GM12878 (cell line): ENCODE results near the gene SLC12A6. TPM values are rescaled to one million over a fixed set of nuclear protein-coding genes. Genes with fewer than 3 reads are reported as not detected.

Experiments
- ATAC-seq: fragments of 200-7000 bp; cut with Tn5 transposase; 3 replicates; pipeline ENCODE4 v1.9.1; 2020; ENCODE audit warnings: mild to moderate bottlenecking, moderate library complexity
- BruUV-seq: library from RNA; stranded (reverse); fragments of 400-500 nt; replicated peaks from 2 replicates; lab custom pipeline; 2021; lab: Mats Ljungman, UMichigan
- CTCF ChIA-PET: fragments of 300-600 bp; sonication (Branson Sonifier 250); formaldehyde crosslinking; extraction: SDS; loops from one replicate; lab custom pipeline; 2021; ENCODE audit warnings: inconsistent platforms; lab: Yijun Ruan, JAX
- POLR2A ChIA-PET: fragments of 350-600 bp; formaldehyde crosslinking; extraction: SDS; loops from one replicate; lab custom pipeline; 2021; ENCODE audit warnings: inconsistent platforms; lab: Charles Lee
- RAD21 ChIA-PET: fragments of 300-600 bp; sonication (Branson Sonifier 250); formaldehyde crosslinking; loops from one replicate; lab custom pipeline; 2023; ENCODE audit warnings: antibody characterized with exemption; ENCODE audit not compliant: unreplicated experiment; lab: Charles Lee
- SMC1A ChIA-PET: fragments of 300-600 bp; sonication (Branson Sonifier 250); formaldehyde crosslinking; loops from one replicate; lab custom pipeline; 2023; ENCODE audit not compliant: unreplicated experiment, uncharacterized antibody; lab: Charles Lee
- DNase-seq: peaks from one replicate; pipeline ENCODE4 v3.0.0-alpha.2; 2011; ENCODE audit warnings: low read depth, low spot score
- FAIRE-seq: peaks from 3 replicates; lab custom pipeline; 2011; peaks lifted over from hg19 to GRCh38; lab: Jason Lieb, UNC
- H2AFZ ChIP-seq: 2 replicates; pipeline ENCODE4 v1.6.0; 2011; ENCODE audit warnings: low read depth, low read length, control low read depth; ENCODE audit not compliant: control insufficient read depth
- H3K27ac ChIP-seq: 2 replicates; pipeline ENCODE4 v1.5.1; 2011; ENCODE audit warnings: control low read depth; ENCODE audit not compliant: control insufficient read depth, insufficient read depth
- H3K27me3 ChIP-seq, 2 experiments: replicated peaks in 1 of 2; 2 replicates each; pipeline versions ENCODE4 v1.6.0 to v1.6.1; 2011; ENCODE audit warnings: low read length in 1 of 2; ENCODE audit not compliant: control insufficient read depth in 2 of 2, insufficient read depth in 2 of 2
- H3K36me3 ChIP-seq, 2 experiments: 2 replicates each; pipeline ENCODE4 v1.5.1; 2011; ENCODE audit warnings: low read length in 1 of 2; ENCODE audit not compliant: control insufficient read depth in 2 of 2, insufficient read depth in 2 of 2
- H3K4me1 ChIP-seq: 2 replicates; pipeline ENCODE4 v1.6.1; 2011; ENCODE audit warnings: mild to moderate bottlenecking, low read length, moderate library complexity, mixed read lengths; ENCODE audit not compliant: control insufficient read depth, insufficient read depth
- H3K4me2 ChIP-seq: 2 replicates; pipeline ENCODE4 v1.6.0; 2011; ENCODE audit warnings: control low read depth; ENCODE audit not compliant: control insufficient read depth, insufficient read depth
- H3K4me3 ChIP-seq: fragments of 200-600 bp; sonication (generic); 2 replicates; pipeline ENCODE4 v1.5.1; 2016
- H3K79me2 ChIP-seq: 2 replicates; pipeline ENCODE4 v1.6.0; 2011; ENCODE audit warnings: low read length; ENCODE audit not compliant: control insufficient read depth, insufficient read depth
- H3K9ac ChIP-seq: 2 replicates; pipeline ENCODE4 v1.8.0; 2011; ENCODE audit warnings: low read length, control low read depth, mixed read lengths; ENCODE audit not compliant: control insufficient read depth, insufficient read depth
- H3K9me3 ChIP-seq: replicated peaks from 3 replicates; pipeline ENCODE4 v1.5.1; 2011; ENCODE audit warnings: mild to moderate bottlenecking, low read length; ENCODE audit not compliant: control insufficient read depth, insufficient read depth
- H4K20me1 ChIP-seq: 2 replicates; pipeline ENCODE4 v1.6.0; 2011; ENCODE audit not compliant: control insufficient read depth, insufficient read depth
- BACH1 ChIP-seq: fragments of 450-650 bp; IDR thresholded peaks from 2 replicates; pipeline ENCODE4 v1.6.1; 2017; ENCODE audit warnings: mild to moderate bottlenecking, borderline replicate concordance
- BCL11A ChIP-seq: IDR thresholded peaks from 2 replicates; pipeline ENCODE4 v1.6.1; 2011; ENCODE audit warnings: low read depth, low read length
- CEBPB ChIP-seq, 2 experiments: fragments of 150-350 bp in 1 of 2; IDR thresholded peaks; 2 replicates each; pipeline ENCODE4 v1.6.1; 2012 to 2014; ENCODE audit warnings: low read depth in 2 of 2, low read length in 2 of 2, borderline replicate concordance in 1 of 2, inconsistent platforms in 1 of 2
- DPF2 ChIP-seq: fragments of 450-650 bp; IDR thresholded peaks from 2 replicates; pipeline ENCODE4 v1.6.1; 2017; ENCODE audit warnings: mild to moderate bottlenecking
- FOS ChIP-seq: IDR thresholded peaks from 3 replicates; pipeline ENCODE4 v1.6.1; 2011; ENCODE audit warnings: borderline replicate concordance; ENCODE audit not compliant: insufficient read length; ENCODE audit errors: extremely low read depth
- GABPA ChIP-seq: IDR thresholded peaks from 2 replicates; pipeline ENCODE4 v1.6.1; 2014; ENCODE audit warnings: antibody characterized with exemption, low read depth, mild to moderate bottlenecking, inconsistent platforms
- MLLT1 ChIP-seq: fragments of 450-650 bp; IDR thresholded peaks from 2 replicates; pipeline ENCODE4 v1.6.1; 2016; ENCODE audit warnings: mild to moderate bottlenecking
- MTA2 ChIP-seq: fragments of 450-650 bp; IDR thresholded peaks from 2 replicates; pipeline ENCODE4 v1.6.1; 2016; ENCODE audit warnings: low read depth, mild to moderate bottlenecking, moderate library complexity
- MXI1 ChIP-seq: fragments of 150-350 bp; IDR thresholded peaks from 2 replicates; pipeline ENCODE4 v1.6.1; 2011; ENCODE audit warnings: low read depth, mild to moderate bottlenecking, inconsistent platforms, low read length, improper control_type of control experiment
- MYC ChIP-seq: IDR thresholded peaks from 2 replicates; pipeline ENCODE4 v1.6.1; 2011; ENCODE audit warnings: mild to moderate bottlenecking, low read length, moderate library complexity, inconsistent platforms; ENCODE audit not compliant: insufficient read depth, insufficient replicate concordance, insufficient read length, severe bottlenecking
- NKRF ChIP-seq: fragments of 450-650 bp; conservative IDR thresholded peaks from 2 replicates; pipeline ENCODE4 v1.6.1; 2017; ENCODE audit warnings: mild to moderate bottlenecking, moderate library complexity
- NR2C1 ChIP-seq: fragments of 450-650 bp; IDR thresholded peaks from 2 replicates; pipeline ENCODE4 v1.6.1; 2017; ENCODE audit warnings: antibody characterized with exemption, mild to moderate bottlenecking, moderate library complexity
- POLR2A ChIP-seq: IDR thresholded peaks from 2 replicates; pipeline ENCODE4 v1.6.1; 2011; ENCODE audit warnings: low read depth, mild to moderate bottlenecking, low read length
- RAD21 ChIP-seq: IDR thresholded peaks from 2 replicates; pipeline ENCODE4 v1.6.1; 2011; ENCODE audit warnings: mild to moderate bottlenecking, low read depth, low read length, moderate library complexity; ENCODE audit not compliant: insufficient read depth
- SIX5 ChIP-seq: IDR thresholded peaks from 2 replicates; pipeline ENCODE4 v1.6.1; 2011; ENCODE audit warnings: mild to moderate bottlenecking, low read depth, low read length, moderate library complexity; ENCODE audit not compliant: severe bottlenecking
- SMAD1 ChIP-seq: fragments of 450-650 bp; IDR thresholded peaks from 2 replicates; pipeline ENCODE4 v1.6.1; 2018; ENCODE audit warnings: mild to moderate bottlenecking, low read depth; ENCODE audit not compliant: partially characterized antibody
- SMARCA5 ChIP-seq: fragments of 450-650 bp; IDR thresholded peaks from 2 replicates; pipeline ENCODE4 v1.6.1; 2017; ENCODE audit warnings: mild to moderate bottlenecking
- SMC3 ChIP-seq: IDR thresholded peaks from 2 replicates; pipeline ENCODE4 v1.6.1; 2011; ENCODE audit warnings: low read length, improper control_type of control experiment, borderline replicate concordance
- STAT1 ChIP-seq: fragments of 450-650 bp; conservative IDR thresholded peaks from 2 replicates; pipeline ENCODE4 v1.6.1; 2014; ENCODE audit warnings: antibody characterized with exemption, mild to moderate bottlenecking
- ZBTB33 ChIP-seq: fragments of 450-650 bp; IDR thresholded peaks from 2 replicates; pipeline ENCODE4 v1.6.1; 2017; ENCODE audit warnings: mild to moderate bottlenecking
- ZNF24 ChIP-seq: fragments of 450-650 bp; IDR thresholded peaks from 2 replicates; pipeline ENCODE4 v1.6.1; 2017; ENCODE audit warnings: antibody characterized with exemption, mild to moderate bottlenecking
- in situ Hi-C: fragments of 300-500 bp; cut with MboI; formaldehyde crosslinking; loops from 9 replicates; pipeline ENCODE4 v1.14.3; 2018; ENCODE audit warnings: mixed read lengths
- intact Hi-C: fragments of 100-400 bp; cut with micrococcal nuclease; formaldehyde crosslinking; loops from one replicate; pipeline ENCODE4 v1.14.2; 2022; ENCODE audit not compliant: unreplicated experiment
- polyA plus RNA-seq, 11 experiments: library from polyadenylated mRNA; depleted of rRNA in 4 of 11; unstranded in 6 of 11; stranded (reverse) in 5 of 11; fragments of >200 nt; fragmentation: Nextera tagmentation in 4 of 11; fragmentation: Illumina TruSeq in 1 of 11; extraction: Ambion mirVana in 4 of 11; extraction: Trizol in 1 of 11; gene quantifications; 1 replicate in 1 of 11; 2 replicates in 10 of 11; pipeline versions ENCODE4 v1.2.1 to v1.2.3, GENCODE V29; 2011 to 2016; ENCODE audit warnings: inconsistent platforms in 2 of 11, missing spikeins in 2 of 11, low read depth in 1 of 11
- total RNA-seq, 4 experiments: library from RNA; depleted of rRNA in 3 of 4; stranded (reverse); fragments of >200 nt in 3 of 4; fragmentation: Illumina TruSeq in 1 of 4; extraction: Trizol in 1 of 4; gene quantifications; 2 replicates each; pipeline versions ENCODE4 v1.2.1 to v1.2.3, GENCODE V29; 2013 to 2021

SLC12A6 gene
- total and polyA plus RNA-seq, 10 of the 15 experiments (the other 5 are each of a cell fraction or from before 2014, with no cell fraction given): 4.7 to 94.4 (median 34.2) TPM

- TF ChIP-seq CEBPB (IDR thresholded peaks at IDR 0.05; ENCODE audit: borderline replicate concordance in 1 of 2, low read depth in 2 of 2, low read length in 2 of 2) (no peak), FOS (no peak), ZNF24 (no peak), DPF2 (no peak), MYC (no peak), MTA2 (no peak)
These were observed 66.1 kb downstream of the SLC12A6 start (continued) for GRCh38 chr15:34271493-34271892.

GRCh38 chr15:34266751-34267150 is 70.8 kb downstream of the SLC12A6 start:
- POLR2A ChIA-PET: no interaction called here
- FAIRE-seq: no peak
- TF ChIP-seq NKRF (no peak), SMAD1 (no peak), BCL11A (no peak), MLLT1 (no peak), ZBTB33 (no peak), SMC3 (no peak), STAT1 (no peak), BACH1 (no peak), NR2C1 (no peak), SIX5 (no peak), GABPA (no peak), MXI1 (no peak), RAD21 (no peak), DPF2 (no peak), POLR2A (no peak), SMARCA5 (no peak)

More at GRCh38 chr15:34266751-34267150, 70.8 kb downstream of the SLC12A6 start:
- H3K27ac ChIP-seq: no peak overlapping the region
- H3K79me2 ChIP-seq: peaks cover 1% of the 10 kb centered on the region; the same call in 1 of the 2 replicates
- SMC1A ChIA-PET: interaction anchor here (1.0 to 1.1 kb wide), 2 partner anchors 15 to 69 kb away, joined by 3 read pairs; no protein-coding TSS in a partner anchor
- BruUV-seq: no TSS peak
- H2AFZ ChIP-seq: no peak overlapping the region
- in situ Hi-C loops (no loop called here), intact Hi-C loops (no loop called here)
- no peak overlapping the region for H3K4me2 ChIP-seq
- CTCF ChIA-PET: no interaction called here
- no peak for DNase-seq
- peaks cover 5 to 12% of the 10 kb centered on the region in 2 experiments for H3K36me3 ChIP-seq
- H3K9ac ChIP-seq: no peak overlapping the region
- H3K9me3 ChIP-seq: no peaks in the 10 kb centered on the region; the same call in 2 of the 3 replicates
- RAD21 ChIA-PET: interaction anchor here (0.8 to 1.1 kb wide), 2 partner anchors 61 to 66 kb away, joined by 3 read pairs; no protein-coding TSS in a partner anchor
- H3K4me1 ChIP-seq: no peaks in the 10 kb centered on the region
- H4K20me1 ChIP-seq: no peaks in the 10 kb centered on the region
- H3K4me3 ChIP-seq: no peak overlapping the region
- no peaks in the 10 kb centered on the region for H3K27me3 ChIP-seq
- ATAC-seq: no peak
